ENCODE data around the gene PSMG4. TPM values are rescaled to one million over a fixed set of nuclear protein-coding genes. Genes with fewer than 3 reads are reported as not detected.

The PSMG4 gene
- total and polyA plus RNA-seq, 2 donors from 2014 or later = 24.9 to 36.8 TPM

GRCh38 chr6:3311826-3312225 lies 53.1 kb downstream of the PSMG4 start:
- no peak for FAIRE-seq
- intact Hi-C loops (cut with DNase I) = no loop called here
- H3K9me3 ChIP-seq (ENCODE audit: control insufficient read depth in 2 of 3, insufficient read depth in 1 of 3, low read length in 3 of 3) = no peaks in the 10 kb centered on the region
- no peaks in the 10 kb centered on the region for H3K27me3 ChIP-seq (ENCODE audit: control insufficient read depth, insufficient read depth, low read length)
- H3K9ac ChIP-seq (ENCODE audit: low read length in 3 of 3) = no peak overlapping the region
- peaks cover 0 to 3% (median 0%) of the 10 kb centered on the region in 3 donors for H3K36me3 ChIP-seq (ENCODE audit: control insufficient read depth in 2 of 3, insufficient read depth in 3 of 3, low read length in 3 of 3)
- no peaks in the 10 kb centered on the region for H3K4me1 ChIP-seq (ENCODE audit: control insufficient read depth in 2 of 3, insufficient read depth in 2 of 3, low read depth in 1 of 3, low read length in 3 of 3)
- no peak overlapping the region for H3K27ac ChIP-seq (ENCODE audit: low read depth in 2 of 2, low read length in 2 of 2)
- DNase-seq = peak in 1 of 5 donors; percentile 4
- H3K4me3 ChIP-seq (ENCODE audit: low read length in 3 of 3) = no peak overlapping the region
- TF ChIP-seq, protein P1, sequence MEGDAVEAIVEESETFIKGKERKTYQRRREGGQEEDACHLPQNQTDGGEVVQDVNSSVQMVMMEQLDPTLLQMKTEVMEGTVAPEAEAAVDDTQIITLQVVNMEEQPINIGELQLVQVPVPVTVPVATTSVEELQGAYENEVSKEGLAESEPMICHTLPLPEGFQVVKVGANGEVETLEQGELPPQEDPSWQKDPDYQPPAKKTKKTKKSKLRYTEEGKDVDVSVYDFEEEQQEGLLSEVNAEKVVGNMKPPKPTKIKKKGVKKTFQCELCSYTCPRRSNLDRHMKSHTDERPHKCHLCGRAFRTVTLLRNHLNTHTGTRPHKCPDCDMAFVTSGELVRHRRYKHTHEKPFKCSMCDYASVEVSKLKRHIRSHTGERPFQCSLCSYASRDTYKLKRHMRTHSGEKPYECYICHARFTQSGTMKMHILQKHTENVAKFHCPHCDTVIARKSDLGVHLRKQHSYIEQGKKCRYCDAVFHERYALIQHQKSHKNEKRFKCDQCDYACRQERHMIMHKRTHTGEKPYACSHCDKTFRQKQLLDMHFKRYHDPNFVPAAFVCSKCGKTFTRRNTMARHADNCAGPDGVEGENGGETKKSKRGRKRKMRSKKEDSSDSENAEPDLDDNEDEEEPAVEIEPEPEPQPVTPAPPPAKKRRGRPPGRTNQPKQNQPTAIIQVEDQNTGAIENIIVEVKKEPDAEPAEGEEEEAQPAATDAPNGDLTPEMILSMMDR (IDR thresholded peaks at IDR 0.05; ENCODE audit: borderline replicate concordance, extremely low read depth, insufficient read depth) = no peak

- FAIRE-seq = no peak
- intact Hi-C loops (cut with DNase I) = no loop called here
- Histone ChIP-seq H3K4me3 (ENCODE audit: low read length in 3 of 3) (no peak overlapping the region), H3K4me1 (ENCODE audit: control insufficient read depth in 2 of 3, insufficient read depth in 2 of 3, low read depth in 1 of 3, low read length in 3 of 3) (no peaks in the 10 kb centered on the region), H3K9ac (ENCODE audit: low read length in 3 of 3) (no peak overlapping the region), H3K9me3 (ENCODE audit: control insufficient read depth in 2 of 3, insufficient read depth in 1 of 3, low read length in 3 of 3) (no peaks in the 10 kb centered on the region), H3K27ac (ENCODE audit: low read depth in 2 of 2, low read length in 2 of 2) (no peak overlapping the region), H3K36me3 (ENCODE audit: control insufficient read depth in 2 of 3, insufficient read depth in 3 of 3, low read length in 3 of 3) (no peaks in the 10 kb centered on the region), H3K27me3 (ENCODE audit: control insufficient read depth, insufficient read depth, low read length) (no peaks in the 10 kb centered on the region)
- TF ChIP-seq, protein P1 (IDR thresholded peaks at IDR 0.05; ENCODE audit: borderline replicate concordance, extremely low read depth, insufficient read depth) = no peak
- peak in 1 of 5 donors; percentile 15 for DNase-seq
Measured at GRCh38 chr6:3312604-3313231, 54.0 kb downstream of the PSMG4 start.

GRCh38 chr6:3314176-3314575 lies 55.4 kb downstream of the PSMG4 start:
- Histone ChIP-seq H3K27ac (ENCODE audit: low read depth in 2 of 2, low read length in 2 of 2) (no peak overlapping the region), H3K9ac (ENCODE audit: low read length in 3 of 3) (no peak overlapping the region), H3K27me3 (ENCODE audit: control insufficient read depth, insufficient read depth, low read length) (no peaks in the 10 kb centered on the region), H3K9me3 (ENCODE audit: control insufficient read depth in 2 of 3, insufficient read depth in 1 of 3, low read length in 3 of 3) (no peaks in the 10 kb centered on the region), H3K36me3 (ENCODE audit: control insufficient read depth in 2 of 3, insufficient read depth in 3 of 3, low read length in 3 of 3) (no peaks in the 10 kb centered on the region), H3K4me1 (ENCODE audit: control insufficient read depth in 2 of 3, insufficient read depth in 2 of 3, low read depth in 1 of 3, low read length in 3 of 3) (no peaks in the 10 kb centered on the region), H3K4me3 (ENCODE audit: low read length in 3 of 3) (no peak overlapping the region)
- intact Hi-C loops (cut with DNase I) = no loop called here
- no peak for FAIRE-seq
- peak in 1 of 5 donors; percentile 7 for DNase-seq
- TF ChIP-seq, protein P1 (IDR thresholded peaks at IDR 0.05; ENCODE audit: borderline replicate concordance, extremely low read depth, insufficient read depth) = no peak

Data from kidney (tissue), 14 donors.